HG02610 (cell line): ENCODE results near the gene OPN1SW.

Experiments used
- ATAC-seq: cut with Tn5 transposase; IDR thresholded peaks from one replicate; pipeline ENCODE4 v1.9.1; 2021; ENCODE audit warnings: mild to moderate bottlenecking, moderate library complexity; ENCODE audit not compliant: unreplicated experiment

Gene OPN1SW

GRCh38 chr7:128763541-128763940, 12.1 kb downstream of the OPN1SW start:
- ATAC-seq, result no peak

DNA sequence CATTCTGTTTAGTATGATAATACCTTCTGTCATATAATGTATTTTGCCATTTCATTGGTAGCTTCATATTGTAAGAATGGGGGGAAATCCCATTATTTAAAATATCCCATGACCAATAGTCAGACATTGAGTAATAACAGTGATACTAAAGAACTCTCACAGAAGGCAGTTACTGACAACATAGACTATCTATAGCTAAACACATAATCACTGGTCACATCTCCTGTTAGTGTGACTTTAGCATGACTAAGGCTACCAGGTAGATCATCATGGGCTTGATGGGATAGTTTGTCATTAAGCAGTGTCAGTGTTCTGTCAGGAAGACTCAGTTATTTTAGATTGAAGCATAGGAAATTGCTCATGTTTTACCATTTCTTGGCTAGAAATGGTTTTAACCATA, 16.4 kb downstream of the OPN1SW start:
- no peak for ATAC-seq

DNA sequence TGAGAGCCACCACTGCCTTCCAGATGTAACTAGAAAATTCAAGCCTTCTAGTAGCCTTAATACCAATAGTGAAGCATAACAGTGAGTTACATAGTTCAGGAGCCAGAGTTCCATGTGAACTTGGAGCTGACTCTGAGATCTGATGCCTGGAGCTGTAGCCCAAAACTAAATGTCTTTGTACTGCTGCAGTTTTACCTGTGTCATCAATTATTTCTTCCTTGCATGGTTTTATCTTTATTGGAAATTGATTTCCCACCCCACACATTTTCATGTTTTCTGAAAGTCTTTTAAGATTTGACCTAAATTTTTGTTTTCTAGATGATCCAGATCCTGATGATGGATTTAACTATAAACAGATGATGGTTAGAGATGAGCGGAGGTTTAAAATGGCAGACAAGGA, 17.0 kb downstream of the OPN1SW start:
- no peak for ATAC-seq

DNA sequence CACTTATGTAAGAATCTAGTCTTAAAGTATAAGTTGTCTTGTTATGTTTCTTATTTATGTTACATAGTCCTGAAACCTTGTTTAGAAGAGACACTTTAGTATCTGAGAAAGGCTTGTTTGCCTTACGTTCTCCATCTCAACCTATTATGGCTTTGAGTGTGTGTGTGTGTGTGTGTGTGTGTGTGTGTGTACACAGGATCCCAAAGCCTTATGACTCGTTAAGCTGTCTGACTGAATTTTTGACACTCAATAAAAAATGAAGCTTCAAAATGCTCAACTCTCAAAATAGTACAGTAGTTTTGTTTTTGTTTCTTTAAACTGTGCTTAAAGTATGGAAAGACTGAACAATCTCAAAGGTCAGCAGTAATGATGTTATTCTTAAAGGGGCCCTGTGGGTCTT, 18.4 kb downstream of the OPN1SW start:
- ATAC-seq, result no peak

- ATAC-seq, result no peak
Measured at GRCh38 chr7:128755819-128756476, 19.6 kb downstream of the OPN1SW start.

GRCh38 chr7:128755075-128755818, 20.3 kb downstream of the OPN1SW start:
- ATAC-seq, result no peak

DNA sequence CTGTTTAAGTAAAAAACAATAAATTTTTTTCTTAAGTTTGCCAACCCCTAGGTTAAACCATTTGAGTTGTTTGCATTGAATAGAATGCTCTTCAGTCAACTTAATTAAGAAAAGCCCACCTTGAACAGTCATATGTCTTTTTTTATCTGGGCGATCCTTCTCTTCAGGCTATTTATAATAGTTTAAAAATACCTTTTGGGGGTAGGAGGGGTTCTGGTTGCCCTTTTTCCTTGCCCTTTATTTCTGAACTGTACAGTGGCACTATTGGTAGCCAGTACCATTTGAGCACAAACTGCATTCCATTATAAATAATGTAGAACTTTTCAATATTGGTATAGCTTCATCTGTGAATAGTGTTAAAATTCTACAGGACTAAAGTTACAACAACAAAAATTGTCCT, 23.3 kb downstream of the OPN1SW start:
- ATAC-seq, result no peak

GRCh38 chr7:128747327-128748079, 28.1 kb downstream of the OPN1SW start:
- ATAC-seq, result no peak

- no peak for ATAC-seq
Measured at GRCh38 chr7:128745706-128746105, 29.9 kb downstream of the OPN1SW start.

DNA sequence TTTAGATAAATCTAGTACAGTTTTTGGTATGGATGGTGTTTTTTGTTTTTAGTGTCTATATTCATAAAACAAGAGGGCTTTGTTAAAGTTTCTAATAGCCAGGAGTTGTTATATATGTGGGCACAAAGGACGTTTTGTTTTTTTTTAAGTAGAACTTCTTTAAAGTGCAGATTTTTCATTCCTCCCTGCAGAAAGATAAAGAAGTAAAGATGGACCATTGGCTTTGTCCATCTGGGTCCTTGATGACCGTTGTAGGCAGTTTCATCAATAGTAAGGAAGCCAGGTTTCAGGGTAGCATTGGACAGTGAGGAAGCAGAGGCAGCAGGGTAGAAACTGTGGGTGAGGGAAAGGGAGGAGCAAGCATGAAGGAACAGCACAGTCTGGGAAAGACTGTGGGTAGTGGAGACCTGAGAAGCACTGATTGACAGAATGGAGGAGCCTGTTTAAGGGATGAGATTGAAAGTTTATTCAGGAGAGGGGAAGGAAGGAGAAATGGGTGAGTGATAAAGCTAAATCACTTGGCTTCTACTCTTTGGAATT, 31.2 kb downstream of the OPN1SW start:
- no peak for ATAC-seq

GRCh38 chr7:128743112-128743772, 32.4 kb downstream of the OPN1SW start:
- no peak for ATAC-seq

- ATAC-seq, result no peak
Measured at GRCh38 chr7:128742206-128742605, 33.4 kb downstream of the OPN1SW start.

DNA sequence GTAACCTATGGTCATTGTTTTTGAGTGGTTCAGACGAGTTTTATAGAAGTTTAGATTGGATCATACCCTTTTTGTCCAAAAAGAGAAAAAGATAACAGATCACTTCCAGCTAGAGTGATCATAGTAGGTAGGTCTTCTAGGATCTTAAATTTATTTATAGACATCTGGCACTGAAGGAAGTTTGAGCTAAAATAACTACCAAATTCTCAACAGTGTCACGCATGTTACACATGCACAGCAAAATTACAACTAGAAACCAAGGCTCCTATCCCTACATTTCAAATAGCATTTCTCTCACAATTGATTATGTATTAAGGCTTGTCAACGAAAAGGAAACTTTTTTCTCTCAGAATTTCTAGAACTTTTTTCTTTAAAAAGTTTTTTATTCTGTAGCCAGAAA, 34.1 kb downstream of the OPN1SW start:
- no peak for ATAC-seq

DNA sequence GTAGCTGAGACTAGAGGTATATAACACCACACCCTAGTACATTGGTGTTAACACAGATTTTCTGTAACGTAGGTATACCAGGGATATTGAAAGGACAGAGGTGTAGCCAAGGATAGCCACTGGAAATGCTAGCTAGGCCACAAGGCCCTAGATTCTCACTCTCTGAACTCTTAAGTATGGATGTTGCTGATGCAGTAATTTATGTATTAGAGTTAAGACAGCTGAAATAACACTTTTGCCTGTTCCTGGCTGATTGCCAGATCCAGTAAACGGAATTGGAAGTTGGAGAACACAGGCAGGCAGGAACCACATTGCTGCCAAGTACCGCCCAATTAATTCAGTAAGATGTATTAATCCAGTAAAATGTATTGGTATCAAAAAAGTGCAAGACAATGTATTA, 34.6 kb downstream of the OPN1SW start:
- no peak for ATAC-seq

- no peak for ATAC-seq
Measured at GRCh38 chr7:128739990-128740682, 35.5 kb downstream of the OPN1SW start.

- peak; percentile 98 for ATAC-seq
Measured at GRCh38 chr7:128739048-128739962, 36.3 kb downstream of the OPN1SW start, which contains the start of gene CALU. CALU (plus strand) TSS chr7:128739359; CDS start chr7:128748584, 9,225 bp downstream.

GRCh38 chr7:128738570-128739047, 37.0 kb downstream of the OPN1SW start:
- no peak for ATAC-seq

DNA sequence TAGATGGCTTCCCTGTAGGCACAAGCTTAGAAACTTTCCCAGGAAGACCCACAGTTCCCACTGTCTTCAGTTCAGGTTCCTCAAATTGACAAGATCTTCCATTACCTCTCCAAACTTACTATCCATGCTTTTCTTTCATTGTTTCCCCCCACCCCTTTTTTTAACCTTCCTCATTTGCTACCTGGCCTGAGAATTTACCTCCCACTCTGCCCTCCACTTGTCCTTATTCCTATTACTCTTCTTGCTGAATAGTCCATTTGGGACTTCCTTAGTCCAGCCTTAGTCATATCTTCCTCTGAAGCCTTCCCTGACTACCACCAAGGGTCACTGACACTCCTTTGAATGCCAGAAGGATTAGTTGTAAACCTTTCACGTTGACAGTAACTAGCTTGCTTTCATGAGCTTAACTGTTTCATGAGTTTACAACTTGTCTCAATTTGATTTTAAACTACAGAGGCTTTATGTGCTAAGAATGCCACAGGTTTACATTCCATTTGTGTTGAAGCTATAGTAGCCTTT, 37.7 kb downstream of the OPN1SW start:
- no peak for ATAC-seq

- ATAC-seq, result no peak
Measured at GRCh38 chr7:128737441-128737840, 38.2 kb downstream of the OPN1SW start.
